ENCODE data around the gene DPYSL4. TPM values are rescaled to one million over a fixed set of nuclear protein-coding genes. Genes with fewer than 3 reads are reported as not detected.
A peak's percentile ranks its signal among the peaks of the same experiment; 100 is the strongest.

The DPYSL4 gene
- total and polyA plus RNA-seq, 2 experiments from 2014 or later: 10.6 to 23.9 TPM

DNA sequence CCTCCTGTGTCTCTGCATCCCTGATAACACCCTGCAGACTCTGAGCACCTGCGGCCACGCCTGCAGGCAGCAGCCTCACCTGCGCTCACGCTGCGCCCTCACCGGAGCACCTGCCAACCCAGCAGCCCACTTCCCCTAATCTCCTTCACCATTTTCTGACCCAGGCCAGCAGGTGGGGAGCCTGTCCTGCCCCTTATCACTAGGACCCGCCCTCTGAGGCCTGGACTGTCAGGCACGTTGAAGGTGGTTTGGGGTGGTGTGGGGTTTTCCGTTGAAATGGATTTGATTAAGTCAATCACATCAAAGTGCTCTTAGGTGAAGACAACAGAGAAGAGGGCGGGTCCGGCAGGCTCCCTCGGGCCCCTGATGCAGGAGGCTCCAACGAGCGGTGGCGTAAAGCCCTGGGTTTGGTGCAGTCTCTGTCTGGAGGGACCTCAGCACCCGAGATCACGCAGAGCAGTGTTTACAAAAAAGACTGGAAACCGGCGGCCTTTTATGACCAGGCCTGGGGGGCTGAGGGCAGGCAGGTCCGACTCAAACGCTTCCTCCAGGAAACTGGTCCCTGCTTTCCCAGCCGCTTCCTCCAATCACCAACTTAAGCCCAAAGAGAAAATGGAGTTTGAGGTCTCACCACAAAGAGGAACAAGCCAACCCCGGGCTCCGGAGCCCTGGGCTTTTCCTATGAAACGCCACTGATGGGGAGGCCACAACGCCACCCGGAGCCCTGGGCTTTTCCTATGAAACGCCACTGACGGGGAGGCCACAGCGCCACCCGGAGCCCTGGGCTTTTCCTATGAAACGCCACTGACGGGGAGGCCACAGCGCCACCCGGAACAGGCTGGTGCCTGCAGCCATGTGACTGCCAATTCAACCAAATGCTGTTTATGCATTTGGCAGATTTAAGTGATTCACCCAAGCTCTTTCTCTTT lies 45.5 kb downstream of the DPYSL4 start:
- Histone ChIP-seq H3K4me2 (no peak overlapping the region), H4K20me1 (replicated peaks; ENCODE audit: insufficient read depth) (no peaks in the 10 kb centered on the region), H3K79me2 (replicated peaks; ENCODE audit: insufficient read depth) (no peaks in the 10 kb centered on the region), H3K36me3 (ENCODE audit: insufficient read depth) (no peaks in the 10 kb centered on the region), H3K4me1 (ENCODE audit: insufficient read depth) (no peaks in the 10 kb centered on the region), H3F3A (replicated peaks; ENCODE audit: low read depth) (no peaks in the 10 kb centered on the region), H2AFZ (no peak overlapping the region), H3K9me2 (ENCODE audit: insufficient read depth) (no peaks in the 10 kb centered on the region), H3K4me3 (no peak overlapping the region), H3K27me3 (ENCODE audit: insufficient read depth) (no peaks in the 10 kb centered on the region), H3K27ac (ENCODE audit: low read depth) (no peak overlapping the region)
- ATAC-seq: peak; percentile 32; the same call in 2 of the 3 replicates
- DNase-seq (ENCODE audit: low spot score): no peak
- H3K27me3 Mint-ChIP-seq (ENCODE audit: insufficient read depth, low read depth, poor library complexity): peaks cover 2% of the 10 kb centered on the region
- H3K9me3 Mint-ChIP-seq: no peaks in the 10 kb centered on the region; the same call in 2 of the 3 replicates
- no peaks in the 10 kb centered on the region; the same call in 2 of the 3 replicates for H3K36me3 Mint-ChIP-seq (ENCODE audit: low read depth)
- H3K4me3 Mint-ChIP-seq: no peak overlapping the region
- peaks cover 9% of the 10 kb centered on the region for H3K4me1 Mint-ChIP-seq
- TF ChIP-seq CTCF (conservative IDR thresholded peaks at IDR 0.05; ENCODE audit: low read depth in 2 of 2): peak in 1 of 2 experiments; percentile 39; a peak in 2 of 4 replicates
- TF ChIP-seq ZNF462 (CRISPR knock-in tag; IDR thresholded peaks at IDR 0.05): no peak
- no peak overlapping the region for H3K27ac Mint-ChIP-seq

Measured in GM23338 (cell line).